ENCODE results near the gene RNF182. TPM values are rescaled to one million over a fixed set of nuclear protein-coding genes. Genes with fewer than 3 reads are reported as not detected.

The RNF182 gene
- total and polyA plus RNA-seq, 9 of the 15 experiments (the other 6 are each of a cell fraction or from before 2014, with no cell fraction given), result 12.8 to 22.8 (median 17.5) TPM

DNA sequence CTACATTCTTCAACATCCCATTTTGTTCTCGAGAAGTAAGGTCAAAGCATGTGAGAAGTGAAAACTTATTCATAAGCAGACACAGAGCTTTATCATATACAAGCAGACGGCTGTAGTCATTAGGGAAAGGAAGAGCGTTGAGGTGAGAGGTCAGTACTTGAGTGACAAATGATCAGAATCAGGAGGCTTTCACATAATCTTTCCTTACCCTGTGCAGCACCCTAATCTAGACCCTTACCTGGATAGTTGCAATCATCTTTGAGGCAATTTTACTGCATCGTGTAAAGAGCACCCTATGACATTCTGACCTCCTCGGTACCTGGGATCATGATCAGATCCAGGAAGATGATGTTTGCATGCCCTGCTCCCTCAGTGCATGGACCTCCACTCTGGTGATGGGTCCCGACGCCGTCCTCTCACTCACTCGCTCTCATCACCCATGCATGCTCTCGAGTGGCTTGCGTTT, 62.7 kb downstream of the RNF182 start (continued):
- TF ChIP-seq ETV5 (CRISPR knock-in tag; IDR thresholded peaks at IDR 0.05; ENCODE audit: low read depth) (peak; percentile 43; the same call in 1 of the 2 replicates), ZBTB7A (IDR thresholded peaks at IDR 0.05; ENCODE audit: borderline replicate concordance, control insufficient read depth, low read depth, low read length) (no peak), THAP7 (CRISPR knock-in tag; IDR thresholded peaks at IDR 0.05) (no peak), SREBF2 (CRISPR knock-in tag; IDR thresholded peaks at IDR 0.05) (no peak), ZNF699 (CRISPR knock-in tag; IDR thresholded peaks at IDR 0.05; ENCODE audit: insufficient replicate concordance) (no peak), ESRRA (IDR thresholded peaks at IDR 0.05; ENCODE audit: borderline replicate concordance, low read depth) (peak; percentile 59; the same call in 1 of the 2 replicates), BRF1 (IDR thresholded peaks at IDR 0.05; ENCODE audit: borderline replicate concordance, extremely low read depth, insufficient read length) (no peak), USF1 (CRISPR knock-in tag; IDR thresholded peaks at IDR 0.05) (no peak), FOS (IDR thresholded peaks at IDR 0.05; ENCODE audit: extremely low read depth, insufficient read length) (no peak), TEAD2 (tag; IDR thresholded peaks at IDR 0.05) (no peak), RUNX1 (IDR thresholded peaks at IDR 0.05; ENCODE audit: low read depth) (no peak), ZBTB17 (CRISPR knock-in tag; IDR thresholded peaks at IDR 0.05) (no peak), CUX1 (CRISPR knock-in tag; IDR thresholded peaks at IDR 0.05) (no peak), POLR3A (IDR thresholded peaks at IDR 0.05; ENCODE audit: borderline replicate concordance, extremely low read depth, insufficient read depth, insufficient read length) (no peak), ZNF184 (CRISPR knock-in tag; IDR thresholded peaks at IDR 0.05) (no peak), ID3 (CRISPR knock-in tag; IDR thresholded peaks at IDR 0.05) (no peak), ID3 (tag; IDR thresholded peaks at IDR 0.05) (0 out of 2 replicates have a peak, but pooled peaks have one; percentile 59)
- TF ChIP-seq, protein P1, sequence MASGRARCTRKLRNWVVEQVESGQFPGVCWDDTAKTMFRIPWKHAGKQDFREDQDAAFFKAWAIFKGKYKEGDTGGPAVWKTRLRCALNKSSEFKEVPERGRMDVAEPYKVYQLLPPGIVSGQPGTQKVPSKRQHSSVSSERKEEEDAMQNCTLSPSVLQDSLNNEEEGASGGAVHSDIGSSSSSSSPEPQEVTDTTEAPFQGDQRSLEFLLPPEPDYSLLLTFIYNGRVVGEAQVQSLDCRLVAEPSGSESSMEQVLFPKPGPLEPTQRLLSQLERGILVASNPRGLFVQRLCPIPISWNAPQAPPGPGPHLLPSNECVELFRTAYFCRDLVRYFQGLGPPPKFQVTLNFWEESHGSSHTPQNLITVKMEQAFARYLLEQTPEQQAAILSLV (tag; IDR thresholded peaks at IDR 0.05), result no peak
- TF ChIP-seq, protein P2, sequence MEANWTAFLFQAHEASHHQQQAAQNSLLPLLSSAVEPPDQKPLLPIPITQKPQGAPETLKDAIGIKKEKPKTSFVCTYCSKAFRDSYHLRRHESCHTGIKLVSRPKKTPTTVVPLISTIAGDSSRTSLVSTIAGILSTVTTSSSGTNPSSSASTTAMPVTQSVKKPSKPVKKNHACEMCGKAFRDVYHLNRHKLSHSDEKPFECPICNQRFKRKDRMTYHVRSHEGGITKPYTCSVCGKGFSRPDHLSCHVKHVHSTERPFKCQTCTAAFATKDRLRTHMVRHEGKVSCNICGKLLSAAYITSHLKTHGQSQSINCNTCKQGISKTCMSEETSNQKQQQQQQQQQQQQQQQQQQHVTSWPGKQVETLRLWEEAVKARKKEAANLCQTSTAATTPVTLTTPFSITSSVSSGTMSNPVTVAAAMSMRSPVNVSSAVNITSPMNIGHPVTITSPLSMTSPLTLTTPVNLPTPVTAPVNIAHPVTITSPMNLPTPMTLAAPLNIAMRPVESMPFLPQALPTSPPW (CRISPR knock-in tag; IDR thresholded peaks at IDR 0.05), result peak; percentile 47; the same call in 1 of the 2 replicates
